HEK293T (cell line): ENCODE measurements around the gene NTNG2.

Experiments
- ARNT ChIP-seq: fragments of 450-650 bp; IDR thresholded peaks from 2 replicates; pipeline ENCODE4 v1.6.1; 2017; ENCODE audit warnings: mild to moderate bottlenecking
- BHLHE40 ChIP-seq: fragments of 450-650 bp; IDR thresholded peaks from 2 replicates; pipeline ENCODE4 v1.6.1; 2016; ENCODE audit warnings: mild to moderate bottlenecking, moderate library complexity, borderline replicate concordance
- CTBP1 ChIP-seq: fragments of 450-650 bp; IDR thresholded peaks from 2 replicates; pipeline ENCODE4 v1.6.1; 2016; ENCODE audit warnings: borderline replicate concordance
- FOXA1 ChIP-seq: fragments of 450-650 bp; IDR thresholded peaks from 2 replicates; pipeline ENCODE4 v1.6.1; 2016; ENCODE audit warnings: mild to moderate bottlenecking
- FOXK2 ChIP-seq: fragments of 450-650 bp; IDR thresholded peaks from 2 replicates; pipeline ENCODE4 v1.6.1; 2016; ENCODE audit warnings: mild to moderate bottlenecking
- FOXM1 ChIP-seq: fragments of 450-650 bp; IDR thresholded peaks from 2 replicates; pipeline ENCODE4 v1.6.1; 2017; ENCODE audit warnings: mild to moderate bottlenecking, borderline replicate concordance
- HDGF ChIP-seq: fragments of 450-650 bp; IDR thresholded peaks from 2 replicates; pipeline ENCODE4 v1.6.1; 2017; ENCODE audit warnings: antibody characterized with exemption, borderline replicate concordance
- L3MBTL2 ChIP-seq: fragments of 450-650 bp; conservative IDR thresholded peaks from 2 replicates; pipeline ENCODE4 v1.6.1; 2016; ENCODE audit warnings: mild to moderate bottlenecking
- LEF1 ChIP-seq: fragments of 450-650 bp; IDR thresholded peaks from 2 replicates; pipeline ENCODE4 v1.6.1; 2017; ENCODE audit warnings: mild to moderate bottlenecking, borderline replicate concordance
- SP1 ChIP-seq: fragments of 450-650 bp; IDR thresholded peaks from 2 replicates; pipeline ENCODE4 v1.6.1; 2017
- SUZ12 ChIP-seq: fragments of 450-650 bp; IDR thresholded peaks from 2 replicates; pipeline ENCODE4 v1.6.1; 2016; ENCODE audit warnings: mild to moderate bottlenecking
- ZNF384 ChIP-seq: fragments of 450-650 bp; IDR thresholded peaks from 2 replicates; pipeline ENCODE4 v1.6.1; 2016
- TF ChIP-seq, protein P1 (sequence below): fragments of 450-650 bp; IDR thresholded peaks from 2 replicates; pipeline ENCODE4 v1.6.1; 2016

- TF ChIP-seq SP1 (no peak), FOXM1 (no peak), FOXA1 (no peak), LEF1 (no peak), HDGF (no peak), BHLHE40 (no peak), ARNT (no peak), L3MBTL2 (no peak), ZNF384 (no peak), FOXK2 (no peak), SUZ12 (no peak), CTBP1 (no peak)
- TF ChIP-seq, protein P1, sequence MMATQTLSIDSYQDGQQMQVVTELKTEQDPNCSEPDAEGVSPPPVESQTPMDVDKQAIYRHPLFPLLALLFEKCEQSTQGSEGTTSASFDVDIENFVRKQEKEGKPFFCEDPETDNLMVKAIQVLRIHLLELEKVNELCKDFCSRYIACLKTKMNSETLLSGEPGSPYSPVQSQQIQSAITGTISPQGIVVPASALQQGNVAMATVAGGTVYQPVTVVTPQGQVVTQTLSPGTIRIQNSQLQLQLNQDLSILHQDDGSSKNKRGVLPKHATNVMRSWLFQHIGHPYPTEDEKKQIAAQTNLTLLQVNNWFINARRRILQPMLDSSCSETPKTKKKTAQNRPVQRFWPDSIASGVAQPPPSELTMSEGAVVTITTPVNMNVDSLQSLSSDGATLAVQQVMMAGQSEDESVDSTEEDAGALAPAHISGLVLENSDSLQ, result no peak
Measured at GRCh38 chr9:132224645-132225044, 62.8 kb downstream of the NTNG2 start.
